HuH-7 (cell line): ENCODE data around the gene NPPB.

ENCODE experiments used
- DNase-seq: peaks from one replicate; pipeline ENCODE4 v3.0.0; 2011; ENCODE audit warnings: low spot score

NPPB gene

DNA sequence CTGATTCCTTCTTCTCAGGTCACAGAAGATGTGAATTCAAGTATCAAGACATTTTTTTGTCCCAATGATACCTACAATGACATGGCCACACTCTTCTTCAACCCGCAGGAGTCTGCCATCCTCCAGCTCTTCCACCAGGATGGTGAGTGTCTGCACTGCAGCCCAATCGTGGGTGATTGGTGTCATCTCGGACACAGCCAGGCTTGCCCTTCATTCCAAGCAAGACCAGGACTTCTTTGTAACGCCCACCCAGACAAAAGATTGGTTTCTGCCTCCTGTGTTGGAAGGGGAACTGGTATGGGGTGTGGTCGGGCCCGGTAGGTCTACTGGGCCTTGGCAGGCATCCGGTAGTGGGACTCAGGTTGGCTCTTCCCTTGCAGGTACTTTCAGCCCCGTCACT, 25.2 kb downstream of the NPPB start:
- no peak for DNase-seq

DNA sequence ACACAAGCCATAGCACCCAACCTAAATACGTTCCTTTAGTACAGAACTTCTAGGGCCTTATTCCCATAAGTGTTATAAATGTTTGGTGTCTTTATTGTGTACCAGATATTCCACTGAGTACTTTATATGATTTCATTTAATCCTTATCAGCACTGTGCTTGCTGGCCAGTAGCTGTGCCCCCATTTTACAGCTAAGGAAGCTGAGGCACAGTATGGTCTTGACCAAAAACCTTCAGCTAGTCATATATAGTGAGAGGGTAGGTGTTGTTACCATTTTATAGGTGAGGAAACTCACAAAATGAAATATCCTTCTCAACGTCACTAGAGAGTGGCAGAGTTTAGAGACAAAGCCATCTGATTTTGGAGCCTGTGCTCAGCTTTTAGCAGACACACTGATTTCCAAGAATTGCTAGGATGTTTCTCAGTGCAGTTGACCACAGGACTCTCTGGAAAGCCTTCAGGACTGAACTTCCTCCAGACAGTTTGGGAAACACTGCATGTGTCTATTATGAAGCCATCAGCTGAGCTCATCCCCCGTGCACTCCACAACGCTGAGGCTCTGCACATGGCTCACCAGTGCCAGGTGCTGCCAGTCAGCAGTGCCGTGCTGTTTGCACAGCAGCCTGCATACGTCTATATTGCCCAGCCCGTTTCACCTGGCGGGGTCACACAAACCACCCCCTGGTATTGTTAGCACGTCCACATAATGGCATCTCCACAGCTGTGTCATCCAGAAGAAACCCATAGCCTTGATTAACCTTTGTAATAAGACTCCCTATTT, 26.6 kb downstream of the NPPB start:
- no peak for DNase-seq

DNA sequence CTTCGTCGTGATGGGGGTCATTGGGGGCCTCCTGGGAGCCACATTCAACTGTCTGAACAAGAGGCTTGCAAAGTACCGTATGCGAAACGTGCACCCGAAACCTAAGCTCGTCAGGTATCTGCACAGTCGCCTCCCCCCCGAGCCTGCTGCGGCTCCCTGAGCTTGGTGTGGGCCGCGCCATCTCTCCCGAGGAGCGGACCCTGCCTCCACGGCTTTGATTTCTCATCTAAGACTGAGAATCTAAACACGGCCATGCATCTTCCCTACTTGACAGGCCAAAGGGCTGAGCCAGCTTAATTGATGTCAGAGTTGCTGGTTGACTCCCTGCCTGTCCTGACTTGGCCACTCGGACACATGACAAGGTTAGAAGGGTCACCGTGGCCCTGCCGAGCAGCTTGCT, 30.2 kb downstream of the NPPB start:
- no peak for DNase-seq

DNA sequence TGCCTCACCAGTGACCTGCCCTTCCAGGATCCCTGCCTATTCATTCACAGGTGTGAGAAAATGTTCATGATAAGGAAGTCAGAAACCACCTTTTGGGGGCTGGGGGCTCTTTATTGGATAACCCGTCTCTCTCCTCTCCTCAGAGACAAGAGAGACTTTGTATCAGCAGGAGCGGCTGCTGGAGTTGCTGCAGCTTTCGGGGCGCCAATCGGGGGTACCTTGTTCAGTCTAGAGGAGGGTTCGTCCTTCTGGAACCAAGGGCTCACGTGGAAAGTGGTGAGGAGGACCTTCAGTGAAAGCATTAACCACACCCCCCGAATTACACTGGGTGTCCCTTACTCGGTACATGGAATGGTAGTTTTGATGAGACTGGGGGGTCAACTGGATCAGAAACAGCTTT, 31.8 kb downstream of the NPPB start:
- no peak for DNase-seq

DNA sequence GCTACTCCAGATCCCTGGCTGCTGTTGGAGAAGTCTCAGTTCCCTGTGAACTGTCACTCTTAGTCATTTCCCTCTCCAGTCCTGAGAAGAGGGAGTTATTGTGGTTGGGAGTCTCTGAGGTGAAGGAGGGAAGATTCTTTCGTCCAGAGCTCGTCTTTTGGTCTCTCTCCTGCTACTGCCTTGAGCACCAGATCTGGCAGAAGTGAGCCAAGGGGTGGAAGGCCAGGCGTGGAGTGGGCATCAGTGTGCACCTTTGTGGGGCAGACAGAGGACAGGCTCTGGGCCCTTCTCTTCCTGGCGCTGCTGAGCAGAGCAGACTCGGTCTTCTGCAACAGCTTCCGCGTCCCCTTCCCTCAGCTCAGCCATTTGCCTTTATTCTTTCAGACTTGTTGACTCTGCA, 33.6 kb downstream of the NPPB start:
- no peak for DNase-seq

DNA sequence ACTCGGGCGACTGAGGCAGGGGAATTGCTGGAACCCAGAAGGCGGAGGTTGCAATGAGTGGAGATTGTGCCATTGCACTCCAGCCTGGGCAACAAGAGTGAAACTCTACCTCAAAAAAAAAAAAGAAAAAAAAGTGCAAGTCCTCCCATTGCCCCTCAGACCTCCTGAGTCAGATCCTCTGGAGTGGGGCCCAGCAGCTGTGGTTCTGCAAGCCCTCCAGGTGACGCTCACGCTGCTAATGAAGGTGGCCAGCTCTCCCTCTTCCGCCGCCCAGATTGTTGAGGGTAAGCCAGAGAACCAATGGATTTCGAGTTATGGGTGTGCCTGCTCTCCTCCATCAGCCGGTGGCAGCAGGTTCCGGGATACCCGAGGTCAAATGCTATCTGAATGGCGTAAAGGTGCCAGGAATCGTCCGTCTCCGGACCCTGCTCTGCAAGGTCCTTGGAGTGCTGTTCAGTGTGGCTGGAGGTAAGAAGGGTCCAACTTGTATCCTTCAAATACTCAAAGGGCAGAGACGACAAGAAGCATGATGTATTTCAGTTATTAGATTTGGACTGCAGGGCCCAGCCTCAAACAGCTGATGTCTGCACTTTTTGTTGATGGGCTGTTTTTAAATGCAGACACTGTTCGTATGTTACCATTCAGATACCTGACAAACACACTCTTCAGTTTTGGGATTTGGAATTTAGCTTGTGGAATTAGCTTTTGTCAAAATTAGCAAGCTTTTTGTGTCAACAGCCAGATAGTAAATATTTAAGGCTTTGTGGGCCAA, 35.2 kb downstream of the NPPB start:
- no peak for DNase-seq

DNA sequence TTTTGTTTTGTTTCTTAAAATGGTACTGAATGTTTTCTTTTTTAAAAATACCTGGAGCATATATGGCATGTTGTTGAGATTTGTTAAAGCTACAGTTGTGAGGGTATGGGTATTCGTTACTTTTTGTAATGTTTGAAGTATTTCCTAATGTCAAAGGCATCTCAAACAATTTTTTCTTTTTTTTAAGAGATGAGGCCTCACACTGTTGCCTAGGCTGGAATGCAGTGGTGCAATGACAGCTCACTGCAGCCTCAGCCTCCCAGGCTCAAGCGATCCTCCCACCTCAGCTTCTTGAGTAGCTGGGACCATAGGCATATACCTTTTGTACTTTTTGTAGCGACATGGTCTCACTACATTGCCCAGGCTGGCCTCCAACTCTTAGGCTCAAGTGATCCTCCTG, 36.7 kb downstream of the NPPB start:
- DNase-seq: no peak

DNA sequence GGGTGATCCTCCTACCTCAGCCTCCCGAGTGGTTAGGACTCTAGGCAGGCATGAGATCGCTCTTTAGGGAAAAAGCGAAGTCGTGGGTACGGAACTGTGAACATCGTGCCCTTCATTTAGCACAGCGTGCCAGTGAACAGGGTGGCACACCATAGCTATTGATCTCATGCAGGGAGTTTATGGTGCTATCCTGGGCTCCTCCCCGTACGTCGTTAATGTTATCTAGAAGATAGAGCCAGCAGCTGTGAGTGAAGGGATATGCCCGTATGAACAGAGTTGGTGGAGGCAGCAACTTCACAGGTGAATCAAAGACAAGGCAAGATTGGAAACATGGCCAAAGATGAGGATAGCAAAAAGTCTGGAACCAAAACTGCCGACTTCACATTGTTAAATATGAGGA, 41.6 kb downstream of the NPPB start:
- no peak for DNase-seq

DNA sequence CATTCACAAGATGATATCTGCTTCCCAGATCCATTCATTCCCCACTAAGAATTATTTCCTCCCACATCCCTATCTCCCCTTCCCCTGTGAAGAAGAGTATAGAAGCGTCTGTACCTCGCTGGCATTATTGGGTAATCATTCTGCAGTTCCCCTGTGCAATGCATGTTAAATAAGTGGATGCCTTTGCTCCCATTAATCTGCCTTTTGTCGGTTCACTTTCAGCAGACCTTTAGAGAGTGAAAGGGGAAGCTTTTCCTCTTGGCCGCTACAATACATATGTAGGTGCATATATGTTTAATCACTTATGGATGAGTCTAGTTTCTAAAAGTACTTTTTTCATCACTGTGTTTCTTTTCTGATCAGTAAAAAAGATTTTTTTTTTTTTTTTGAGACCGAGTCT, 45.7 kb downstream of the NPPB start:
- no peak for DNase-seq
